H9 (cell line): ENCODE results near the gene CEP89. TPM values are rescaled to one million over a fixed set of nuclear protein-coding genes. Genes with fewer than 3 reads are reported as not detected.

ENCODE experiments used
- DNase-seq: peaks from one replicate; pipeline ENCODE4 v3.0.0-alpha.2; 2017
- H2AFZ ChIP-seq: one replicate; pipeline ENCODE4 v1.6.1; 2013; ENCODE audit warnings: mild to moderate bottlenecking, low read length, control low read depth, moderate library complexity
- H2AK5ac ChIP-seq: 2 replicates; pipeline ENCODE4 v1.6.1; 2013; ENCODE audit warnings: low read length, control low read depth, mixed read lengths; ENCODE audit not compliant: insufficient read length
- H2BK120ac ChIP-seq: one replicate; pipeline ENCODE4 v1.6.1; 2013; ENCODE audit warnings: low read depth, mild to moderate bottlenecking, low read length, control low read depth, inconsistent platforms; ENCODE audit not compliant: poor library complexity, severe bottlenecking
- H2BK12ac ChIP-seq: 2 replicates; pipeline ENCODE4 v1.6.1; 2013; ENCODE audit warnings: low read length, control low read depth, mixed read lengths, low read depth; ENCODE audit not compliant: insufficient read length
- H2BK15ac ChIP-seq: 2 replicates; pipeline ENCODE4 v1.6.1; 2013; ENCODE audit warnings: low read depth, low read length, control low read depth
- H2BK20ac ChIP-seq: one replicate; pipeline ENCODE4 v1.6.1; 2013; ENCODE audit warnings: low read depth, mild to moderate bottlenecking, low read length, control low read depth, inconsistent platforms; ENCODE audit not compliant: poor library complexity, severe bottlenecking
- H2BK5ac ChIP-seq: 2 replicates; pipeline ENCODE4 v1.6.1; 2013; ENCODE audit warnings: low read length, control low read depth, mixed read lengths; ENCODE audit not compliant: insufficient read length
- H3K14ac ChIP-seq: 2 replicates; pipeline ENCODE4 v1.6.1; 2013; ENCODE audit warnings: low read length, control low read depth; ENCODE audit not compliant: insufficient read depth
- H3K18ac ChIP-seq: 2 replicates; pipeline ENCODE4 v1.6.1; 2013; ENCODE audit warnings: low read depth, mild to moderate bottlenecking, mixed read lengths, low read length, control low read depth; ENCODE audit not compliant: insufficient read length
- H3K23ac ChIP-seq: 2 replicates; pipeline ENCODE4 v1.6.1; 2013; ENCODE audit warnings: low read length, control low read depth, mixed read lengths, low read depth; ENCODE audit not compliant: insufficient read length
- H3K23me2 ChIP-seq: 2 replicates; pipeline ENCODE4 v1.6.1; 2013; ENCODE audit warnings: low read depth, mild to moderate bottlenecking, mixed read lengths, low read length, control low read depth; ENCODE audit not compliant: insufficient read length, poor library complexity, severe bottlenecking
- H3K27ac ChIP-seq: 2 replicates; pipeline ENCODE4 v1.5.1; 2013; ENCODE audit warnings: low read length, control low read depth, mixed read lengths, low read depth; ENCODE audit not compliant: insufficient read length
- H3K27me3 ChIP-seq: 2 replicates; pipeline ENCODE4 v1.6.1; 2013; ENCODE audit warnings: low read length, control low read depth, inconsistent platforms; ENCODE audit not compliant: insufficient read depth
- H3K4ac ChIP-seq: 2 replicates; pipeline ENCODE4 v1.6.1; 2013; ENCODE audit warnings: low read depth, mild to moderate bottlenecking, control low read depth, inconsistent platforms, low read length, moderate library complexity
- H3K4me1 ChIP-seq: 2 replicates; pipeline ENCODE4 v1.6.1; 2013; ENCODE audit warnings: low read length, control low read depth, inconsistent platforms; ENCODE audit not compliant: insufficient read depth
- H3K4me2 ChIP-seq: 2 replicates; pipeline ENCODE4 v1.6.1; 2013; ENCODE audit warnings: low read length, control low read depth, mixed read lengths; ENCODE audit not compliant: insufficient read length, insufficient read depth
- H3K56ac ChIP-seq: 2 replicates; pipeline ENCODE4 v1.6.1; 2013; ENCODE audit warnings: low read depth, mild to moderate bottlenecking, mixed read lengths, low read length, control low read depth; ENCODE audit not compliant: insufficient read length
- H3K79me1 ChIP-seq: 2 replicates; pipeline ENCODE4 v1.6.1; 2013; ENCODE audit warnings: low read depth, mild to moderate bottlenecking, moderate library complexity, low read length, control low read depth, inconsistent platforms; ENCODE audit not compliant: insufficient read depth, poor library complexity, severe bottlenecking
- H3K79me2 ChIP-seq: 2 replicates; pipeline ENCODE4 v1.6.1; 2013; ENCODE audit warnings: low read length, control low read depth, inconsistent platforms; ENCODE audit not compliant: insufficient read depth
- H3K9ac ChIP-seq: 2 replicates; pipeline ENCODE4 v1.6.1; 2013; ENCODE audit warnings: low read length, control low read depth, mixed read lengths; ENCODE audit not compliant: insufficient read length; ENCODE audit errors: extremely low read depth
- H3K9me3 ChIP-seq: one replicate; pipeline ENCODE4 v1.6.1; 2013; ENCODE audit warnings: low read depth, low read length, inconsistent platforms; ENCODE audit not compliant: control insufficient read depth
- H3T11ph ChIP-seq: one replicate; pipeline ENCODE4 v1.6.1; 2013; ENCODE audit warnings: mild to moderate bottlenecking, low read length, control low read depth, inconsistent platforms
- H4K20me1 ChIP-seq: one replicate; pipeline ENCODE4 v1.6.1; 2013; ENCODE audit not compliant: control insufficient read depth, insufficient read length, insufficient read depth
- H4K5ac ChIP-seq: 2 replicates; pipeline ENCODE4 v1.6.1; 2013; ENCODE audit warnings: low read depth, mild to moderate bottlenecking, mixed read lengths, low read length, control low read depth; ENCODE audit not compliant: insufficient read length
- H4K8ac ChIP-seq: replicated peaks from 2 replicates; pipeline ENCODE4 v1.6.1; 2013; ENCODE audit warnings: low read length, control low read depth, mixed read lengths, low read depth; ENCODE audit not compliant: insufficient read length
- H4K91ac ChIP-seq: 2 replicates; pipeline ENCODE4 v1.6.1; 2013; ENCODE audit warnings: low read depth, mild to moderate bottlenecking, moderate library complexity, mixed read lengths, low read length, control low read depth; ENCODE audit not compliant: insufficient read length
- H3K27ac Mint-ChIP-seq, 3 experiments: 2 replicates in 2 of 3; 3 replicates in 1 of 3; pipeline ENCODE4 v1.8.0; 2020 to 2021; ENCODE audit warnings: mixed read lengths in 3 of 3, mild to moderate bottlenecking in 1 of 3, moderate library complexity in 1 of 3
- H3K27me3 Mint-ChIP-seq: 2 replicates; pipeline ENCODE4 v1.8.0; 2021; ENCODE audit warnings: low read depth, mild to moderate bottlenecking, moderate library complexity, mixed read lengths
- H3K36me3 Mint-ChIP-seq, 3 experiments: 2 replicates in 2 of 3; 3 replicates in 1 of 3; pipeline ENCODE4 v1.8.0; 2020 to 2021; ENCODE audit warnings: low read depth in 3 of 3, mixed read lengths in 3 of 3; ENCODE audit not compliant: insufficient read depth in 1 of 3
- H3K4me1 Mint-ChIP-seq, 2 experiments: 2 replicates each; pipeline ENCODE4 v1.8.0; 2020; ENCODE audit warnings: mixed read lengths in 2 of 2
- H3K4me3 Mint-ChIP-seq, 2 experiments: 2 replicates in 1 of 2; 3 replicates in 1 of 2; pipeline ENCODE4 v1.8.0; 2020 to 2021; ENCODE audit warnings: mild to moderate bottlenecking in 2 of 2, mixed read lengths in 2 of 2, moderate library complexity in 1 of 2
- H3K9me3 Mint-ChIP-seq, 2 experiments: 2 replicates in 1 of 2; 3 replicates in 1 of 2; pipeline ENCODE4 v1.8.0; 2020; ENCODE audit warnings: mild to moderate bottlenecking in 2 of 2, mixed read lengths in 2 of 2, moderate library complexity in 1 of 2
- CTCF ChIP-seq: fragments of 200-600 bp; sonication (generic); conservative IDR thresholded peaks from 3 replicates; pipeline ENCODE4 v1.8.0; 2021; ENCODE audit warnings: antibody characterized with exemption, mild to moderate bottlenecking
- WGBS: extraction: QIAGEN DNeasy Blood & Tissue Kit; methylation state at CpG from one replicate; pipeline ENCODE4 v1.1.7; 2013; ENCODE audit warnings: missing lambda C conversion rate, low lambda C conversion rate, mixed read lengths; ENCODE audit not compliant: insufficient read length; ENCODE audit errors: extremely low coverage; 5-methylcytosine and 5-hydroxymethylcytosine counted together
- total RNA-seq: library from RNA; stranded (reverse); gene quantifications from 2 replicates; pipeline ENCODE4 v1.2.1, GENCODE V29; 2021

CEP89 gene
- total RNA-seq, 1 experiment from 2014 or later, result 22.1 TPM

DNA sequence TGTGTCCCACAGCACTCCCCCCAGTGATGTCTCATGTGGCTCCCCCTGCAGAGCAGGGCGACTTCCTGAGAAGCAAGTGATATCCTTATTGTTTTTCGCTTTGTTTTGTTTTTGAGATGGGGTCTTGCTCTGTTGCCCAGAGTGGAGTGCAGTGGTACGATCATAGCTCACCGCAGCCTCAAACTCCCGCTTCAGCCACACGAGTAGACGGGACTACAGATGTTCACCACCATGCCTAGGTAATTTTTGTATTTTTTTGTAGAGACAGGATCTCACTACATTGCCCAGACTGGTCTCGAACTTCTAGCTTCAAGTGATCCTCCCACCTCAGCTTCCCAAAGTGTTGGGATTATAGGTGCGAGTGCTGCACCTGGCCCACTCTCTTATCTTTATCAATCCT lies 5.0 kb downstream of the CEP89 start:
- no peak overlapping the region for H4K5ac ChIP-seq
- no peak overlapping the region for H3K4ac ChIP-seq
- no peak overlapping the region for H2AFZ ChIP-seq
- no peak overlapping the region for H3K18ac ChIP-seq
- no peak overlapping the region for H2BK12ac ChIP-seq
- whole genome bisulfite sequencing, result no CpG with 5 or more reads among the region's 9 CpGs
- H3K27me3 Mint-ChIP-seq, result no peaks in the 10 kb centered on the region
- H2AK5ac ChIP-seq, result no peak overlapping the region
- H3K79me2 ChIP-seq, result peaks cover 3% of the 10 kb centered on the region; the same call in 1 of the 2 replicates
- H3K23ac ChIP-seq, result no peak overlapping the region
- no peak overlapping the region for H2BK120ac ChIP-seq
- no peak overlapping the region for H3K4me2 ChIP-seq
- no peak overlapping the region for H3K4me3 Mint-ChIP-seq
- H2BK5ac ChIP-seq, result no peak overlapping the region
- no peak overlapping the region for H2BK15ac ChIP-seq
- H3K4me1 ChIP-seq, result no peaks in the 10 kb centered on the region
- no peaks in the 10 kb centered on the region; a peak in 1 of 5 replicates for H3K9me3 Mint-ChIP-seq
- peaks cover 6 to 33% (median 20%) of the 10 kb centered on the region in 3 experiments for H3K36me3 Mint-ChIP-seq
- no peak overlapping the region for H3K56ac ChIP-seq
- no peak overlapping the region for H3K27ac ChIP-seq
- no peaks in the 10 kb centered on the region for H3K9me3 ChIP-seq
- H3T11ph ChIP-seq, result no peak overlapping the region
- no peaks in the 10 kb centered on the region for H3K23me2 ChIP-seq
- no peak overlapping the region for H2BK20ac ChIP-seq
- no peak for TF ChIP-seq CTCF
- no peak overlapping the region for H3K14ac ChIP-seq
- no peaks in the 10 kb centered on the region for H3K79me1 ChIP-seq
- no peaks in the 10 kb centered on the region for H4K20me1 ChIP-seq
- H4K8ac ChIP-seq, result no peak overlapping the region
- H4K91ac ChIP-seq, result no peak overlapping the region
- no peak overlapping the region for H3K9ac ChIP-seq
- H3K27ac Mint-ChIP-seq, result peak overlapping the region in 2 of 3 experiments; percentile 39 to 91; a peak in 2 of 7 replicates
- no peaks in the 10 kb centered on the region for H3K27me3 ChIP-seq
- H3K4me1 Mint-ChIP-seq, result peaks cover 4 to 5% of the 10 kb centered on the region in 2 experiments
- DNase-seq, result no peak
